Fibroblast of villous mesenchyme (primary cell): ENCODE measurements around the gene HES5. TPM values are rescaled to one million over a fixed set of nuclear protein-coding genes. Genes with fewer than 3 reads are reported as not detected.

Source experiments
- DNase-seq: peaks from one replicate; pipeline ENCODE4 v3.0.0-alpha.2; 2010; ENCODE audit warnings: low read depth
- H3K4me3 ChIP-seq: 2 replicates; pipeline ENCODE4 v1.5.1; 2011; ENCODE audit warnings: low read depth, mild to moderate bottlenecking, low read length
- CTCF ChIP-seq: IDR thresholded peaks from 2 replicates; pipeline ENCODE4 v1.5.1; 2012; ENCODE audit warnings: low read depth, mild to moderate bottlenecking, low read length; ENCODE audit not compliant: insufficient read depth
- total RNA-seq: library from RNA; depleted of rRNA; stranded (reverse); fragments of >200 nt; gene quantifications from 2 replicates; pipeline ENCODE4 v1.2.3, GENCODE V29; 2012

The HES5 gene
- total RNA-seq, 1 donor = under 0.01 TPM

- no peak for DNase-seq
- no peak for TF ChIP-seq CTCF
- no peak overlapping the region for H3K4me3 ChIP-seq
These were observed 3.3 kb upstream of the HES5 start for GRCh38 chr1:2533365-2533764.

DNA sequence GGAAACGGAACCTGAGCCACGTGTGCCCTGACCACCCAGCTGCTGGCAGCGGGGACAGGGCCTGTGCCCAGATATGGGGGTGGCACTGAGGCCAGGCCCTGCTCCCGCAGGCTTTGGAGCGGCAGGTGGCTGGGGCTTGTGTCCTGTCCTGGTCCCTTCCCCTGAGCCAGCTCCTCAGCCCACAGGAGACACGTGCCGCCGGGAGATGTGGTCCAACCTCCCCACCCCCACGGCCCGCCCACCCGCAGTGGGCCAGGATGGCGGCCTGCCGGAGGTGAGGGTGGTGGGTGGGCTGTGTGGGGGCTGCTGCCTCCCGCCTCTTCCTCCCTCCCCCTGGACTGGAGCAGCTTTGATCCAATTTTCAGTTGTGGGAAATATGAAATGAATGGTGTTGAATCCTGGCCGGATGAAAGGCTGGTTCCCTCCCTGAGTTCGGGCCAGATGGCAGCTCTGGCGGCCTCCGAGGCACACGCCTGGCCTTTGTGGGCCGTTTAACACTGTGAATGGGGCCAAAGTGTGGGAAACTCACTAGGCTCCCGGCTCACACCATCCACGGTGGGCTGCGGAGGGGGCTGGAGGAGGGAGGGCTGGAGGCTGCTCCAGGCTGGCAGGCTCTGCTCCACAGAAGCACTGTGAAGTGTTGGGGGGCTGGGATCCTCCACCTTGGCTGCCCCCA is 2.6 kb upstream of the HES5 start:
- no peak overlapping the region for H3K4me3 ChIP-seq
- TF ChIP-seq CTCF = no peak
- no peak for DNase-seq

DNA sequence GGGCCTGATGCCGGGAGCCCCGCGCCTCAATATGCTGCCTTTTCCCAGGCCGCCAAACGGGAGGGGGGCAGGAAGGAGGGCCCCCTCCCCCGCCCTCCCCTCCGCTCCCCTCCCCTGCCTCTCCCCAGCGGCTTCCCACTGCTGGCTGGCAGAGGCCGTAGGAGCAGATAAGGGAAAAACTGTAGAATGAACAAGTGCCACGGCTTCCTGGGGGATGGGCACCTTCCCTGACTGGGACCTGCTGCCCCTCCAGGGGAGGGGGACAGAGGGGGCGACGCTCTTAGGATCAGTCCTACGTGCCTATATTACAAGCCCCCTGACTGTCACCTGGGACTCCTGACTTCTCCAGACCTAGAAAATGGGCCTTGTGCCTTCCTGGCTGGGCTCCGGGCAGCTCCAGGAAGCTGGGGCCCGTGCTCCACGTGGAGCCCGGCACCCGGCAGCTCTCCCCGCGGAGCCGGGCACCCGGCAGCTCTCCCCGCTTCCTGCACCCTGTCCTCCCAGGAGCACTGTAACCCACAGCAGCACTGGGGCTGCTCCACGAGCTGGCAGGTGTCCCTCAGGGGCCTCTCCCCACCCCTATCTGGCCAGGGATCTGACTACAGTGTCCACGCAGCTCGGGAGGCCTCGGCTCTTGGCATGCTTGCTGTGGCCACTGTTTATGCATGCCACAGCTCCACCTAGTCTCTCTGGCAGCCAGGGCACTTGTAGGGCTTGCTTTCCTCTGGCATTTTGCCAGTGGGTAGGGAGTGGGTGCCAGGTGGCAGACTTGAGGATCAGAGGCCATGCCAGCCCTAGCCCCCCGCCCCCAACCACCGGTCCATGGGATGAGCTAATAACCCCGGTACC is 674 bp upstream of the HES5 start:
- no peak overlapping the region for H3K4me3 ChIP-seq
- TF ChIP-seq CTCF = no peak
- DNase-seq = no peak

GRCh38 chr1:2528966-2529783 is 888 bp downstream of the HES5 start:
- no peak for DNase-seq
- TF ChIP-seq CTCF = no peak
- H3K4me3 ChIP-seq = no peak overlapping the region

- DNase-seq = no peak
- no peak for TF ChIP-seq CTCF
- no peak overlapping the region for H3K4me3 ChIP-seq
These were observed 1.5 kb downstream of the HES5 start for GRCh38 chr1:2528611-2528965.

GRCh38 chr1:2528016-2528415 is 2.0 kb downstream of the HES5 start:
- no peak for TF ChIP-seq CTCF
- DNase-seq = no peak
- no peak overlapping the region for H3K4me3 ChIP-seq
